Jurkat, Clone E6-1 (cell line): ENCODE data around the gene FHOD3.
A peak's percentile ranks its signal among the peaks of the same experiment; 100 is the strongest.

Experiments
- DNase-seq: peaks from one replicate; pipeline ENCODE4 v3.0.0-alpha.2; 2011; ENCODE audit warnings: low read depth, low spot score
- H3K4me3 ChIP-seq: 2 replicates; pipeline ENCODE4 v1.5.1; 2011; ENCODE audit warnings: mild to moderate bottlenecking, low read length, control low read depth, moderate library complexity

The FHOD3 gene

DNA sequence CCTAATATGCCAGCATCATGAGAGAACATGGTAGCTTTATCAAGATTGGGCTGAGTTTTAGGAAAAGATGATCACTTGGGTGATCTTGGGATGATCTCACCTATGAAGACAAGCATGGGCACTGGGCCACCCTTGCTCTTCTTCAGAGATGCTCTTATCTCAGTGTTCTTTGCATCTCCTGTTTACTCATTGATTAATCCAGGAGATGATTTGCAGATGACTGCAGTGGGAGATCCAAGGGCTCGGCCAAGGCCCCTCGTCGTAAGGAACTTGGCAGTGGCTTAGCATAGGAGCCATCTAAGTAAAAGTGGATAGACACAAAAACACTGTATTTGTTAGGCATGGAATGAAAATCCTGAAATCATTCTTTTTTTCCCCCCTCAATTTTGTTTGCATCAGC, 228.4 kb downstream of the FHOD3 start:
- H3K4me3 ChIP-seq, result no peak overlapping the region
- DNase-seq, result no peak

- DNase-seq, result no peak
- no peak overlapping the region for H3K4me3 ChIP-seq
These were observed 229.1 kb downstream of the FHOD3 start for GRCh38 chr18:36526611-36527010.

DNA sequence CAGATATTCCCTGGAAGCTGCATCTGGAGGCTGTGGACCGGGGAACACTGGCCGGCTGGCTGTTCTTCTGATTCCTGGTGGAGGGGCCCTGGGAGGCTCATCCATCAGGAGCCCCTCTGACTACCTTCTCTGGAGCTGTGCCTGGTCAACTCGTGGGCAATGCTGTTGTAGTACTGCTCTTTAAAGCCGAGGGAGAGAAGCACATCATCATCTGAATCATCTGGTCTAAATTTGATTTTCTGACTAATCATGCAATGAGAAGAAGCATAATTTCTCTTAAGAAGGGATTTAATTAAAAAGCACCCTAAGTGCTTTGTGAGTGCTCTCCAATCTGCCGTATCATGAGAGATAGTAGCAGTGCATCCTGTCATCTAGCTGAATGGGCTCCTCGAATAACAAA, 229.5 kb downstream of the FHOD3 start:
- DNase-seq, result no peak
- no peak overlapping the region for H3K4me3 ChIP-seq

- H3K4me3 ChIP-seq, result no peak overlapping the region
- DNase-seq, result no peak
These were observed 230.4 kb downstream of the FHOD3 start for GRCh38 chr18:36527740-36528455.

DNA sequence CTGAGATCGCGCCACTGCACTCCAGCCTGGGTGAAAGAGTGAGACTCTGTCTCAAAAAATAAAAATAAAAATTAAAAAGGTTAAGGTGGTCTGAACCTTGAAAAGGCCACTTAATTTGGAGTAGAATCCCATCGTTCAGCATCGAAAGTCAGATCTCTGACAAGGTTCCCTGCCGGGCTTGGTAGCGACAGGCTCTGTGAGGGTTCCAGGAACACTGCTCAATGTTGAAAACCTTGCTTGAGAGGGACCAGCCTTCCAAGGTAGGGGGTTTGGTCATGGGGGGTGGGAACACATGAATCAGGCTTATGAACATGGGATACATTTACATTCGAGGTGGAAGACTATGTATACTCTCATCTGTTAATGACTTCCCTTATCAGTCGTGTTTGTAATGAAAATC, 232.2 kb downstream of the FHOD3 start:
- no peak for DNase-seq
- H3K4me3 ChIP-seq, result no peak overlapping the region

GRCh38 chr18:36530676-36531405, 233.3 kb downstream of the FHOD3 start:
- H3K4me3 ChIP-seq, result no peak overlapping the region
- no peak for DNase-seq

DNA sequence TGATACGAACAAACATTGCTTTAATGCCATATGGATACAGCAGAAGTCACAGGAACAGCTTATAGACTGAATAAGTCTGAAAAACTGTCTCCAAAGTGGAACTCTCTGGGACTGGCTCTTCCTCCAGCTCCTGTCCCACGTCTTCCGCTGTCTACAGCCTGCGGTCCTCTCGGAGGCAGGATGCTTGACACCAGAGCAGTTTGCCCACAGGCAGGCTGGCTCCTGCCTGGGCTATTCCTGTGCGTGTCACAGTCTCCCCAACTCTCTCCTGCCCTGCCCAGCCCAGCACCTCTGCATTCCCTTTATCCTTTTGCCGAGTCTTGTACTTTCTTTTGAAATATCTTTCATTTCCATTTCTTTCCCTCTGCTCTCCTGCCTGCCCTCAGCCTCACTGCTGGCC, 234.1 kb downstream of the FHOD3 start:
- no peak for DNase-seq

GRCh38 chr18:36532394-36532793, 234.9 kb downstream of the FHOD3 start:
- no peak overlapping the region for H3K4me3 ChIP-seq
- no peak for DNase-seq

More for the DNA sequence above, 234.1 kb downstream of the FHOD3 start:
- H3K4me3 ChIP-seq, result no peak overlapping the region

DNA sequence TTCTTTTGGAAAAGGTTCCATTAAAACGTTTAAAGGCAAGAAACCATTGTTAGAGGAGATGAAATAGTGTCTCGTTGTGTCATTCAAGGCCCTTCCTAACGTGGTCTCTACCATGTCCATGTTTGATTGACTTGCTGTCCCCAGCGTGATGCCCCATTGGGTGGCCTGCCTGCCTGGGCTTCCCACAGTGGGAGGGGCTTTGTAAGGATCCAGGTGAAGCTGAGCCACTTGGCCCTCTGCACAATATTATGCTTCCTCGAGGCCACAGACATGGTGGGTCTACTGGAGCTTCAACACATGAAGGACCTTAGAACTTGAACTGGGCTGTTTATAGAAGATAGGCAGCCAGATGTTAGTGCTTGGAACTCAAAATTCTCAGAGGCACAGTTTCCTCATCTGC, 235.3 kb downstream of the FHOD3 start:
- no peak overlapping the region for H3K4me3 ChIP-seq
- no peak for DNase-seq

DNA sequence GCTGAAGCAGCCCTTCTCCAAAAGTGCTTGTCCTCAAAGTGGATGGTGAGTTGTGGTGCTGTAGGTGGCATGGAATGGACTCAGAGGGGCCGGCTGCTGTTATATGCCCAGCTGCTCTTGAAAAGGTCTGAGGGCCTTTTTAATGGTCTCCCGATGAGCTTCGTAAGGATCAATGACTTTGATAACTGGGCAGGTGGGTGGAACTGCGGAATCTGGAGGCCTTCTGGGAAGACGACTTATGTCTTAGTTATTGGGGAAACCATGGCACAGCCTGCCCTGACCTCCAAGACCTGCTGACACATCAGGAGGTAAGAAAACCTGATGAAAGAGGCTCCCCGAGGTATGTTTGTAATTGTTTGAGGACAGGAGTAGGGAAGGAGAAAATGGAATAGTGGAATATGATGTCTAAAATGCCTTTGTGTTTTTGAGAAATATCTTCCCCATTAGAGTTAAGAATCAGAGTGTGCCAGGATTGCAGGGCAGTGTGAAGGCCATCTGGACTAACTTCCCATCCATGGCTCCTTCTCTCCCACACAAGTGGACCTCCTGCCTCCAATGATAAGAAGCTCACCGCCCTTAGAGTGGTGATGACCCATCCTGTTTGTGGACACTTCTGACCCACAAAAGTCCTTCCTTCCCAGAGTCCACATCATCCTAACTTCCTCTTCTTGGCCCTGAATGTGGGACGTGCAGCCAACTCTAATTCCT, 236.1 kb downstream of the FHOD3 start:
- no peak overlapping the region for H3K4me3 ChIP-seq
- DNase-seq, result no peak

GRCh38 chr18:36534154-36534688, 236.7 kb downstream of the FHOD3 start:
- peak; percentile 83 for DNase-seq
- no peak overlapping the region for H3K4me3 ChIP-seq

- no peak overlapping the region for H3K4me3 ChIP-seq
- no peak for DNase-seq
These were observed 237.9 kb downstream of the FHOD3 start for GRCh38 chr18:36535202-36535935.

GRCh38 chr18:36536426-36536825, 238.9 kb downstream of the FHOD3 start:
- peak; percentile 36 for DNase-seq

DNA sequence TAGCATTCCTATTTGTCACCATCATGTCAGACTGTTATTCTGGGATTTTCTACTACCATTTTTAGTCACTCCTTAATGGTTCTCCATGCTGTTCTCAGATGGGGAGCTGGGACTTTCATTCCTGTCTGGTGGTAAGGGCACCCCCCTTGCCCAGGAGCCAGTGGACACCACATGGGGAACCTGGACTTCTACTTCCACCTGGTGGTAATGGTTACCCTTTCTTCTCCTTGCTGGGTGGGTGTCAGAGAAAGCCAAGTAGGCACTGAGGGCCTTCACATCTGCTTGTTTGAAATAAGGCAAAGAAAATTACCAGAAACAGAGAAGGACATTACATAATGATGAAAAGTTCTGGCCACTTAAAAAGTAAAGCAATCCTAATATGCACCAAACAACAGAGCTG, 239.8 kb downstream of the FHOD3 start:
- no peak overlapping the region for H3K4me3 ChIP-seq
- DNase-seq, result no peak

More at GRCh38 chr18:36536426-36536825, 238.9 kb downstream of the FHOD3 start:
- no peak overlapping the region for H3K4me3 ChIP-seq

DNA sequence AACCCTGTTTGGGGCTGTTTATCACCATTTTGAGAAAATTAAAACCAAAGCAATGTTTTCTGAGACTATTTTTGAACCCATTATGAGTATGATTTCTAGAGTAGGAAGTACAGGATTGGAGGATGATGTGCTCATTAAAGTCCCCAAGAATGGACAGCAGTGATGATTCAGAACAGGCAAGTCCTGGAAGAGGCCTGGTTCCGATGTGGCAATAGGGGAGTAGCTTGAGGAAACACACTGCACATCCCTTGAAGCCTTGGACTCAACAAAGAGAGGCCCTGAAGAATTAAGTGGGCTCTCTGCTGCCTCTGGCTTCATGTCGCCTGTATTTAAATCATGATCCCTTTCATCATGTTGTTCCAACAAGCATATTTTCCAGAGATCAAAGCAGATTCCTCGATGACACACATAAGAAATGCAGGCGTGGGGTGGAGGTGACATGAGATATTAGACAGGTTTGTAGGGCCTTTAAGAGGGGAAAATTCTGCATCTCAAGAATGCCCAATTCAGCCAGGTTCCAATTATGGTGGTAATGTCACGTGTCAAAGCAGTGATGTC, 242.2 kb downstream of the FHOD3 start:
- DNase-seq, result no peak
- no peak overlapping the region for H3K4me3 ChIP-seq

- no peak for DNase-seq
- H3K4me3 ChIP-seq, result no peak overlapping the region
These were observed 245.5 kb downstream of the FHOD3 start for GRCh38 chr18:36543030-36543429.

DNA sequence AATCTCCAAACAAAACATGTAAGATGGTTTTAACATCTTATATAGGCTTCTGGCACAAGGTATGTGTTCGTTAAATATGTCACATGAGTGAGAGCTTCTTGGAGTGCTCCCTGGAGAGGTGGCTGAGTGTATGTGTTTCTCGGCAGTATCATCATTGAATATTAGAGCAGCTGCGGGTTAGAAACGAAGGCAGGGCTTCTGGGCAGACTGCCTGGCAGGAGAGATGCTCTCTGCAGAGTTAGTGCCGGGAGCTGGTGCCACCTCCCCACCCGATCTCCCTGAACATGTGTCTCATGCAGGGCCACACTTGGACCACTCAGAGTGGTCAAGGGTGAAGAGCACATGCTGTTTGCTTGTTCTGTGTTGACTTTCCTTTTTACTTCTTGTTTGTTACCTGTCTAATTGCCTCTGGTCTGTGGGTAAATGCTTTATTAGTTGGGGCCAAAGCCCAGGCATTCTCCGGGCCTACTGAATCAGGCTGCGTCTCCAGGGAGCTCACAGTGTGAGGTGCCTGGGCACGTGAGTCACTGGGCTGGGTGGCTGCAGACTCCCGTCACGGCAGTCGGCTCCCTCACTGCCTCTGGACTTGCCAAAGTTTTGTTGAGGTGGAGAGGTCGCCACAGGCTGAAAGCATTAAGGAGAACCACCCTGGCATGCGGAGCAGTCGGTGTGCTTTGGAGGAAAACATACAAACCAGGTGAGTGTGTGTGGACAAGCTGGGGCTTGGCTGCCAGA, 246.6 kb downstream of the FHOD3 start:
- no peak for DNase-seq
- H3K4me3 ChIP-seq, result no peak overlapping the region

GRCh38 chr18:36545821-36546427, 248.4 kb downstream of the FHOD3 start:
- no peak for DNase-seq
- H3K4me3 ChIP-seq, result no peak overlapping the region
